GM12872 (cell line): ENCODE results near the gene KRT33B.

ENCODE experiments used
- TF ChIP-seq, protein P1 (sequence below): IDR thresholded peaks from 3 replicates; pipeline ENCODE4 v1.5.1; 2011; ENCODE audit warnings: low read depth, mild to moderate bottlenecking, low read length, moderate library complexity; ENCODE audit not compliant: insufficient read depth

Gene KRT33B

GRCh38 chr17:41392278-41392677 is 22.7 kb upstream of the KRT33B start:
- TF ChIP-seq, protein P1, sequence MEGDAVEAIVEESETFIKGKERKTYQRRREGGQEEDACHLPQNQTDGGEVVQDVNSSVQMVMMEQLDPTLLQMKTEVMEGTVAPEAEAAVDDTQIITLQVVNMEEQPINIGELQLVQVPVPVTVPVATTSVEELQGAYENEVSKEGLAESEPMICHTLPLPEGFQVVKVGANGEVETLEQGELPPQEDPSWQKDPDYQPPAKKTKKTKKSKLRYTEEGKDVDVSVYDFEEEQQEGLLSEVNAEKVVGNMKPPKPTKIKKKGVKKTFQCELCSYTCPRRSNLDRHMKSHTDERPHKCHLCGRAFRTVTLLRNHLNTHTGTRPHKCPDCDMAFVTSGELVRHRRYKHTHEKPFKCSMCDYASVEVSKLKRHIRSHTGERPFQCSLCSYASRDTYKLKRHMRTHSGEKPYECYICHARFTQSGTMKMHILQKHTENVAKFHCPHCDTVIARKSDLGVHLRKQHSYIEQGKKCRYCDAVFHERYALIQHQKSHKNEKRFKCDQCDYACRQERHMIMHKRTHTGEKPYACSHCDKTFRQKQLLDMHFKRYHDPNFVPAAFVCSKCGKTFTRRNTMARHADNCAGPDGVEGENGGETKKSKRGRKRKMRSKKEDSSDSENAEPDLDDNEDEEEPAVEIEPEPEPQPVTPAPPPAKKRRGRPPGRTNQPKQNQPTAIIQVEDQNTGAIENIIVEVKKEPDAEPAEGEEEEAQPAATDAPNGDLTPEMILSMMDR, result no peak

DNA sequence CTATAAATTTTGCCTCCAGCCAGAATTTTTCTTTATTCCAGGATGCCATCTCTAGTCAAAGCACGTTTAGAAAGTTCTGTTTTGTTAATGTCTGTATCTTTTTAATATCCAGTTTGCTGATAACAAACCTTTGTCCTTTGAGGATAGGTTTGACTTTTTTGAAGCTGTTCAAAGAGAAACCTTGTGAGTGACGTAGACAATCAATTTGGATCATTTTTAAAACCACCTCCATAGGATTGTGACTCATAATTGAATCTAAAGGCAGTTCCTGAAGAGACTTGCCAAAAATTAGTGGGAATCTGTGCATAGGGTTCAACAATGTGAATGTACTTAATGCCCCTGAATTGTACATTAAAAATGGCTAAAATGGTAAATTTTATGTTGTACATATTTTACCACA is 21.9 kb upstream of the KRT33B start:
- TF ChIP-seq, protein P1, result no peak

- TF ChIP-seq, protein P1, result no peak
These were observed 20.9 kb upstream of the KRT33B start for GRCh38 chr17:41390411-41390938.

DNA sequence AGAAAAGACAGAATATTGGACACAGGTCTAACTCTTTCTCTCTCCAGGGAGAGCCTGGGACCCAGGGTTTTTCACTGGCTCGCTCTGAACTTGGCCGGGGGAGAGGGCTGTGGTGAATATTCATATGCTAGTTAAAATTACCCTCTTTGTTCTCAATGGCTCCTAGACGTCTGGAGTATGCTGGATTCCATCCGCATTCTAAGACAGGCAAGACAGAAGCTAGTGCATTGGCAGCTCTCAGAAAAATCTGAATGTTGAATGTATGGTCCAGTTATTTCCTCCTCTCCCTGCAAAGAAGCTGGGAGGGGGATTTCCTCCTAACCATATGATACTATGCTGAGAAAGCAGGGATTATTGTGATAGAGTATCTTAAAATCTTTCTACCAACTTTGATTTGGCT is 18.1 kb upstream of the KRT33B start:
- TF ChIP-seq, protein P1, result no peak

- TF ChIP-seq, protein P1, result no peak
These were observed 16.6 kb upstream of the KRT33B start for GRCh38 chr17:41386227-41386626.

GRCh38 chr17:41383690-41384089 is 14.1 kb upstream of the KRT33B start:
- TF ChIP-seq, protein P1, result no peak

DNA sequence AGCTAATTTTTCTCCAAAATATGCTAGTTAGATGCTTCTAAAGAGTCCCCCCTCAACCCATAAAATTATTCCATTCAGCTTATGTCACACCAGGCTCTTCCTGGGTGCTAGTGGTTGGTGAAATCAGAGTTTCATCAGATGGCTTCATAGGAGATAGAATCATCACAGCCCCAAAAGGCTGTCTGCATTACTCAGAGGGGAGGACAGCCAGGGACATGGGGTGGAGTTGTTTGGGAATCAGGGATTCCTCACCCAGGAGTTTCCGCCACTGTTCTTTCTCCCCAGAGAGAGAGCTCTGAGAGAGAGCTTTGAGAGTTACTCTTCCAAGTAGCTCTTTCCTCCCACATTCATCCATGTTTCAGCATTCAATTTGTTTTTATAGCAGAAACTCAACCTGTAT is 12.8 kb upstream of the KRT33B start:
- TF ChIP-seq, protein P1, result no peak
